Ovary (tissue), 9 donors: ENCODE measurements around the gene ROR2. TPM values are rescaled to one million over a fixed set of nuclear protein-coding genes. Genes with fewer than 3 reads are reported as not detected.

Experiments
- DNase-seq, 5 donors: peaks; one replicate each; pipeline ENCODE4 v3.0.0-alpha.2; 2019 to 2020
- H3K27ac ChIP-seq, 2 donors: fragments of 200-600 bp; one replicate each; pipeline versions ENCODE4 v1.5.1 to v1.8.0; 2019 to 2022
- H3K27me3 ChIP-seq: fragments of 200-600 bp; one replicate; pipeline ENCODE4 v1.8.0; 2022
- H3K36me3 ChIP-seq: fragments of 200-600 bp; sonication (generic); one replicate; pipeline ENCODE4 v1.5.1; 2019
- H3K4me1 ChIP-seq: one replicate; pipeline ENCODE4 v1.8.1; 2013; ENCODE audit warnings: mild to moderate bottlenecking, moderate library complexity; ENCODE audit not compliant: insufficient read depth
- H3K4me3 ChIP-seq: fragments of 200-600 bp; sonication (generic); one replicate; pipeline ENCODE4 v1.5.1; 2017
- H3K9me3 ChIP-seq, 2 donors: fragments of 200-600 bp in 1 of 2; sonication (generic) in 1 of 2; one replicate each; pipeline versions ENCODE4 v1.5.1 to v1.8.1; 2013 to 2019; ENCODE audit warnings: mild to moderate bottlenecking in 1 of 2, moderate library complexity in 1 of 2
- EP300 ChIP-seq: sonication (generic); formaldehyde crosslinking; IDR thresholded peaks from one replicate; pipeline ENCODE4 v1.6.1; 2017; ENCODE audit warnings: antibody characterized with exemption
- POLR2A ChIP-seq: fragments of 450-650 bp; IDR thresholded peaks from one replicate; pipeline ENCODE4 v1.6.1; 2017; ENCODE audit warnings: antibody characterized with exemption, mild to moderate bottlenecking, moderate library complexity
- WGBS, 3 donors: extraction: QIAGEN DNeasy Blood & Tissue Kit in 1 of 3; methylation state at CpG; one replicate each; pipeline versions ENCODE4 v1.1.5 to v1.1.7; 2013 to 2017; 5-methylcytosine and 5-hydroxymethylcytosine counted together
- intact Hi-C, 4 donors: fragments of 100-400 bp; cut with DNase I; formaldehyde crosslinking; loops; one replicate each; pipeline versions ENCODE4 v1.11.0 to v1.15.1; 2022 to 2023
- polyA plus RNA-seq, 2 donors: library from polyadenylated mRNA; stranded (reverse); fragments of 200-250 nt in 1 of 2; fragments of 350-450 nt in 1 of 2; fragmentation: Illumina TruSeq in 1 of 2; extraction: RNeasy Lipid Tissue Mini Kit (QIAGEN cat#74804) in 1 of 2; gene quantifications; one replicate each; pipeline ENCODE4 v1.2.3, GENCODE V29; 2013 to 2014
- total RNA-seq, 7 donors: library from RNA; depleted of rRNA in 2 of 7; stranded (reverse); fragments of >200 nt in 2 of 7; fragmentation: NEBNext Ultra II Directional in 3 of 7; extraction: Animal tissue kit (Norgen Biotek cat#: 25700) in 3 of 7; gene quantifications; one replicate each; pipeline versions ENCODE4 v1.1.0 to v1.2.4, GENCODE V29; 2016 to 2023
- TF ChIP-seq, protein P1 (sequence below), 3 donors: fragments of 450-650 bp in 2 of 3; fragments of 200-600 bp in 1 of 3; IDR thresholded peaks; one replicate each; pipeline versions ENCODE4 v1.5.1 to v1.8.0; 2016 to 2022; ENCODE audit warnings: antibody characterized with exemption in 3 of 3, mild to moderate bottlenecking in 1 of 3
- donor health status: DM: no; HTN: no; CAD: no; lungs with moderate emphysema.
- donor health status: DM: no; HTN: no; CAD: no.
- donor health status: Bipolar disorder and iron deficiency.
- donor health status: DM: yes; HTN: yes; CAD: no.
- donor health status: DM: no; HTN: no; CAD: no.
- donor health status: DM: yes; HTN: yes; CAD: no.

The ROR2 gene
- total and polyA plus RNA-seq, 9 donors = 11.4 to 35.5 (median 27.7) TPM

DNA sequence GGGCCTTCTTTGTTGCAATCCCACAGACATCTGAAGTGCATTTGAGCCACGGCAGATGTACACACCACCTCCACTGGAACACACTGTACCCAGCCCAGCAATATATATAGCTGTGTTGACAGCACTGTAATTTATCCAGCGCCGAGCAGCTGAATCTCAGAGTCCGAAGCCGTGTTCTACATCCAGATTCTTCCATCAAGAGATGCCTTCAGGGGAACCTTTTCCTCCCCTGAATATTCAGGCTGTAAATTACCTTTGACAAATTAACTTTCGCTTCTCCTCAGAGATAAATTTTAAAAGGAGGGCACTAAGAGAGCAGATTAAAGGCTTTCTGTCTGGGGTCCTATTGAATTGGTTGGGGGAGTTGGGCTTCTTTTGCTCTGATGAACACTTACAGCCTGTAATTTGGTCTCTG is 76.4 kb downstream of the ROR2 start:
- no peak overlapping the region for H3K4me3 ChIP-seq
- TF ChIP-seq, protein P1, sequence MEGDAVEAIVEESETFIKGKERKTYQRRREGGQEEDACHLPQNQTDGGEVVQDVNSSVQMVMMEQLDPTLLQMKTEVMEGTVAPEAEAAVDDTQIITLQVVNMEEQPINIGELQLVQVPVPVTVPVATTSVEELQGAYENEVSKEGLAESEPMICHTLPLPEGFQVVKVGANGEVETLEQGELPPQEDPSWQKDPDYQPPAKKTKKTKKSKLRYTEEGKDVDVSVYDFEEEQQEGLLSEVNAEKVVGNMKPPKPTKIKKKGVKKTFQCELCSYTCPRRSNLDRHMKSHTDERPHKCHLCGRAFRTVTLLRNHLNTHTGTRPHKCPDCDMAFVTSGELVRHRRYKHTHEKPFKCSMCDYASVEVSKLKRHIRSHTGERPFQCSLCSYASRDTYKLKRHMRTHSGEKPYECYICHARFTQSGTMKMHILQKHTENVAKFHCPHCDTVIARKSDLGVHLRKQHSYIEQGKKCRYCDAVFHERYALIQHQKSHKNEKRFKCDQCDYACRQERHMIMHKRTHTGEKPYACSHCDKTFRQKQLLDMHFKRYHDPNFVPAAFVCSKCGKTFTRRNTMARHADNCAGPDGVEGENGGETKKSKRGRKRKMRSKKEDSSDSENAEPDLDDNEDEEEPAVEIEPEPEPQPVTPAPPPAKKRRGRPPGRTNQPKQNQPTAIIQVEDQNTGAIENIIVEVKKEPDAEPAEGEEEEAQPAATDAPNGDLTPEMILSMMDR (IDR thresholded peaks at IDR 0.05) = no peak
- TF ChIP-seq EP300 (no peak), POLR2A (no peak)
- no peaks in the 10 kb centered on the region for H3K9me3 ChIP-seq
- no peaks in the 10 kb centered on the region for H3K27me3 ChIP-seq
- WGBS, 3 donors = 70 to 93% (median 92%) methylated on average over 6 of the region's 6 CpGs
- intact Hi-C loops = no loop called here
- no peaks in the 10 kb centered on the region for H3K36me3 ChIP-seq
- no peak for DNase-seq
- H3K4me1 ChIP-seq = peaks cover 11% of the 10 kb centered on the region
- H3K27ac ChIP-seq = no peak overlapping the region

DNA sequence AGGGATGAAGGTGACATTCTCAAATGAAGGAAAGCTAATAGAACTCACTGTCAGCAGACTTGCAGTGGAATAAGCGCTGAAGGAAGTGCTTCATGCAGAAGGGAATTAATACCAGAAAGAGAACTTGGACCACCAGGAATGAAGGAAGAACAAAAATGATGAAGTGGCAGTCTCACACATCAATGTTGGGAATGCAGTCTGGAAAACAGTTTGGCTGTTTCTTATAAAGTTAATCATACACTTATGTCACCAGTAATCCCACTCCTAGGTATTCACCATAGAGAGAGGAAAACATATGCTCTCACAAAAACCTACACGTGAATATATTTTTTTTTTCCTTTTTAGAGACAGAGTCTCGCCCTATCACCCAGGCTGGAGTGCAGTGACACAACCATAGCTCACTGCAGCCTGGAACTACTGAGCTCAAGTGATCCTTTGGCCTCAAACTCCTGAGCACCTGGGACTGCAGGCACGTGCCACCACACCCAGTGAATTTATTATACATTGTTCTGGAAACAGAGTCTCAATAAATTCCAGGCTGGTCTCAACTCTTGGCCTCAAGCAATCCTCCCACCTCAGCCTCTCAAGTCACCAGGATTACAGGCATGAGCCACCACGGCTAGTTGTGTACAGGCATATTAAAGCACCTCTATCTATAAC is 81.2 kb downstream of the ROR2 start:
- TF ChIP-seq POLR2A (no peak), EP300 (no peak)
- TF ChIP-seq, protein P1 (IDR thresholded peaks at IDR 0.05) = no peak
- no peak overlapping the region for H3K27ac ChIP-seq
- no peak overlapping the region for H3K4me3 ChIP-seq
- 82 to 93% (median 83%) methylated on average over 5 of the region's 5 CpGs for WGBS, 3 donors
- DNase-seq = no peak
- intact Hi-C loops = no loop called here
- H3K4me1 ChIP-seq = peaks cover 5% of the 10 kb centered on the region
- H3K9me3 ChIP-seq = no peaks in the 10 kb centered on the region
- H3K27me3 ChIP-seq = no peaks in the 10 kb centered on the region
- H3K36me3 ChIP-seq = no peaks in the 10 kb centered on the region

DNA sequence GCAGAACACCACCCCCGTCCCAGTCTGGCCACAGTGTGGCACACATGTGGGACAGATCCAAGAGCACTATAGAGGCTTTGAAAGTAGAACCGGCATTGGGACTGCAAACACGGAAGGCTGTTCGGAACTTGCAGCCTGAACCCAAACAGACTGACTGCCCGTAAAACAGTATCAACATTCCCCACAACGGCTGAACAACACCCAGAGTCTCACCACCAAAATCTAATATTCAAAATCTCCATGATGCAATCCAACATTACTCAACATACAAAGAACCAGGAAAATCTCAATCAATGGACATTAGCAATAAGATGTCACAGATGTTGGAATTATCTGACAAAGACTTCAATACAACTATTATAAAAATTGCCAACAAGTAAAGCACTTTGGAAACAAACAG is 82.3 kb downstream of the ROR2 start:
- WGBS, 3 donors = 82 to 87% (median 84%) methylated on average over 6 of the region's 6 CpGs
- TF ChIP-seq POLR2A = no peak
- TF ChIP-seq EP300 = no peak
- TF ChIP-seq, protein P1 (IDR thresholded peaks at IDR 0.05) = no peak
- no peak for DNase-seq
- Histone ChIP-seq H3K27me3 (no peaks in the 10 kb centered on the region), H3K36me3 (no peaks in the 10 kb centered on the region), H3K9me3 (no peaks in the 10 kb centered on the region), H3K27ac (no peak overlapping the region), H3K4me1 (peaks cover 5% of the 10 kb centered on the region), H3K4me3 (no peak overlapping the region)
- intact Hi-C loops = no loop called here

DNA sequence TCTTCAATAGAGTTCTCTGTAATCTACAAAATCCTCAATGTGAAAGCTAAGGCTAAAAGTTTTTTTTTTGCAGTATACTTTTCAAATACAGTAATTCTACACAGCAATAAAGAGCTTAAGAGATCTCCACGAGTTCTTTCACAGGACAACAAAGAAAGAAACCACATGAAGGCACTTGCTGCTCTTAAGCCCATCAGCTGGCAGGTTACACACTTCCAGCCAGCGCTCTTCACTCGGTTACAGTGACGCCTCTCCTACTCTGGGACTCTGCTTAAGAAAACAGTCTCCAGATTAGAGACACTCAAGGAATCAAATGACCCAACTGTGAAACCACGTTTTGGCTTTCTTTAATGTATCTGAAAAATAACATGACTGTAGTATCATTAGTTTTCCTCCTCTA is 85.0 kb downstream of the ROR2 start:
- Histone ChIP-seq H3K4me3 (no peak overlapping the region), H3K27me3 (no peaks in the 10 kb centered on the region), H3K36me3 (no peaks in the 10 kb centered on the region), H3K4me1 (peaks cover 5% of the 10 kb centered on the region), H3K9me3 (no peaks in the 10 kb centered on the region), H3K27ac (no peak overlapping the region)
- DNase-seq = no peak
- intact Hi-C loops = no loop called here
- TF ChIP-seq EP300 = no peak
- WGBS, 3 donors = 9 to 31% (median 15%) methylated on average over 5 of the region's 5 CpGs

DNA sequence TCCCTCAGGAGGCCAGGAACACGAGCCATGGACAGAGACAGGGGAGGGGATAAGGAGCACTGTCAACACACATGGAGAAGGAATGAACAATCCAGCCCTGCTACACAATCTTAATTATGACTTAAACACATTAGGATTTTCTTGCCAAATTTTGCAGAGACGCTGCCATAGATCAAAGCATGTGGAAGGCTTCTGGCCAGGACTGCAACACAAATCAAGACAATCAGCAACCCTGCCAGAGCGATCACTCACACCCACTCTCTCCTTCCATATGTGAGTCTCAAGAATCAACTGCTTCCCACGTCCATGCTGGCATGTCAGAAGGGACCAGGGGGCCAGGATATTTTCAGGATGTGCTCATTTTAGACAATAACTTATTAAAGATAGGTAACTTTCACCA is 85.6 kb downstream of the ROR2 start:
- no peaks in the 10 kb centered on the region for H3K27me3 ChIP-seq
- H3K36me3 ChIP-seq = no peaks in the 10 kb centered on the region
- H3K4me3 ChIP-seq = no peak overlapping the region
- H3K9me3 ChIP-seq = no peaks in the 10 kb centered on the region
- TF ChIP-seq, protein P1 (IDR thresholded peaks at IDR 0.05) = no peak
- TF ChIP-seq POLR2A = no peak
- TF ChIP-seq EP300 = no peak
- DNase-seq = no peak
- 18 to 21% (median 20%) methylated on average over 4 of the region's 4 CpGs for WGBS, 3 donors
- H3K4me1 ChIP-seq = peaks cover 5% of the 10 kb centered on the region
- no peak overlapping the region for H3K27ac ChIP-seq
- intact Hi-C loops = no loop called here
